HepG2 (cell line): Measurements from ENCODE around the gene GLUL.

ENCODE experiments used
- EP300 ChIP-seq, 3 experiments: sonication (generic) in 1 of 3; formaldehyde crosslinking in 1 of 3; IDR thresholded peaks; 2 replicates each; pipeline versions ENCODE4 v1.5.1 to v1.6.1; 2011 to 2020; ENCODE audit warnings: low read depth in 2 of 3, low read length in 2 of 3, borderline replicate concordance in 1 of 3, improper control_type of control experiment in 1 of 3, mild to moderate bottlenecking in 1 of 3, missing genetic modification reagents in 1 of 3, moderate library complexity in 1 of 3
- GLI4 ChIP-seq: sonication (generic); formaldehyde crosslinking; IDR thresholded peaks from 2 replicates; pipeline ENCODE4 v1.5.1; 2020; ENCODE audit warnings: missing genetic modification reagents, mild to moderate bottlenecking, moderate library complexity, borderline replicate concordance
- HIC2 ChIP-seq: sonication (generic); formaldehyde crosslinking; IDR thresholded peaks from 2 replicates; pipeline ENCODE4 v1.9.0; 2022; ENCODE audit warnings: low read depth, missing genetic modification reagents
- MAX ChIP-seq: IDR thresholded peaks from 2 replicates; pipeline ENCODE4 v1.6.1; 2012; ENCODE audit warnings: inconsistent platforms
- MYNN ChIP-seq: sonication (generic); formaldehyde crosslinking; IDR thresholded peaks from 2 replicates; pipeline ENCODE4 v1.4.0; 2020; ENCODE audit warnings: mild to moderate bottlenecking, low read depth, missing genetic modification reagents
- PBX2 ChIP-seq: IDR thresholded peaks from 2 replicates; pipeline ENCODE4 v1.6.1; 2016; ENCODE audit warnings: control low read depth
- ZNF274 ChIP-seq: sonication (generic); formaldehyde crosslinking; IDR thresholded peaks from 2 replicates; pipeline ENCODE4 v1.5.1; 2020; ENCODE audit warnings: mild to moderate bottlenecking, missing genetic modification reagents
- ZNF362 ChIP-seq: sonication (generic); formaldehyde crosslinking; IDR thresholded peaks from 2 replicates; pipeline ENCODE4 v1.4.0; 2020; ENCODE audit warnings: missing genetic modification reagents, mild to moderate bottlenecking, borderline replicate concordance

- TF ChIP-seq EP300 (IDR thresholded peaks at IDR 0.05; ENCODE audit: low read depth in 2 of 2, low read length in 2 of 2) (no peak), EP300 (CRISPR knock-in tag; IDR thresholded peaks at IDR 0.05; ENCODE audit: borderline replicate concordance) (no peak), GLI4 (CRISPR knock-in tag) (no peak), ZNF362 (CRISPR knock-in tag) (no peak), HIC2 (no peak), PBX2 (CRISPR knock-in tag) (no peak), MAX (no peak), MYNN (no peak), ZNF274 (no peak)
Observed at GRCh38 chr1:182404781-182405180, 13.2 kb upstream of the GLUL start.
